GM23338 (cell line): Measurements from ENCODE around the gene TMEM51. TPM values are rescaled to one million over a fixed set of nuclear protein-coding genes. Genes with fewer than 3 reads are reported as not detected.

Experiments
- ATAC-seq: fragments of 200-7000 bp; cut with Tn5 transposase; 3 replicates; pipeline ENCODE4 v1.9.1; 2020
- DNase-seq: peaks from one replicate; pipeline ENCODE4 v3.0.0-alpha.2; 2015; ENCODE audit warnings: low spot score
- H2AFZ ChIP-seq: fragments of 200-600 bp; sonication (generic); 2 replicates; pipeline ENCODE4 v1.8.0; 2016; ENCODE audit warnings: antibody characterized with exemption, mild to moderate bottlenecking, moderate library complexity
- H3F3A ChIP-seq: fragments of 200-600 bp; sonication (generic); replicated peaks from 2 replicates; pipeline ENCODE4 v1.8.0; 2017; ENCODE audit warnings: antibody characterized with exemption, mixed run types, low read depth
- H3K27ac ChIP-seq: fragments of 200-600 bp; sonication (generic); 2 replicates; pipeline ENCODE4 v1.6.1; 2016; ENCODE audit warnings: low read depth
- H3K27me3 ChIP-seq: fragments of 200-600 bp; sonication (generic); 2 replicates; pipeline ENCODE4 v1.8.0; 2016; ENCODE audit warnings: mild to moderate bottlenecking, mixed run types, moderate library complexity; ENCODE audit not compliant: insufficient read depth
- H3K36me3 ChIP-seq: fragments of 200-600 bp; sonication (generic); 2 replicates; pipeline ENCODE4 v1.8.0; 2016; ENCODE audit warnings: mild to moderate bottlenecking; ENCODE audit not compliant: insufficient read depth
- H3K4me1 ChIP-seq: fragments of 200-600 bp; sonication (generic); 2 replicates; pipeline ENCODE4 v1.8.0; 2016; ENCODE audit warnings: mild to moderate bottlenecking, moderate library complexity; ENCODE audit not compliant: insufficient read depth
- H3K4me2 ChIP-seq: fragments of 200-600 bp; sonication (generic); 2 replicates; pipeline ENCODE4 v1.7.1; 2017; ENCODE audit warnings: mixed run types
- H3K4me3 ChIP-seq: fragments of 200-600 bp; sonication (generic); 2 replicates; pipeline ENCODE4 v1.6.1; 2016; ENCODE audit warnings: mixed run types
- H3K79me2 ChIP-seq: fragments of 200-600 bp; sonication (generic); replicated peaks from 2 replicates; pipeline ENCODE4 v1.8.0; 2017; ENCODE audit warnings: mild to moderate bottlenecking; ENCODE audit not compliant: insufficient read depth
- H3K9me2 ChIP-seq: fragments of 200-600 bp; sonication (generic); 2 replicates; pipeline ENCODE4 v1.8.0; 2017; ENCODE audit not compliant: insufficient read depth
- H4K20me1 ChIP-seq: fragments of 200-600 bp; sonication (generic); replicated peaks from 2 replicates; pipeline ENCODE4 v1.8.0; 2017; ENCODE audit warnings: mild to moderate bottlenecking; ENCODE audit not compliant: insufficient read depth
- H3K27ac Mint-ChIP-seq: 2 replicates; pipeline ENCODE4 v1.8.0; 2020; ENCODE audit warnings: inconsistent platforms, mild to moderate bottlenecking, moderate library complexity, mixed read lengths
- H3K27me3 Mint-ChIP-seq: 3 replicates; pipeline ENCODE4 v1.8.0; 2022; ENCODE audit warnings: low read depth, mild to moderate bottlenecking, moderate library complexity, mixed read lengths, inconsistent platforms; ENCODE audit not compliant: insufficient read depth, poor library complexity
- H3K36me3 Mint-ChIP-seq: 3 replicates; pipeline ENCODE4 v1.8.0; 2021; ENCODE audit warnings: low read depth, mild to moderate bottlenecking, inconsistent platforms, moderate library complexity, mixed read lengths
- H3K4me1 Mint-ChIP-seq: 3 replicates; pipeline ENCODE4 v1.8.0; 2020; ENCODE audit warnings: mild to moderate bottlenecking, inconsistent platforms, mixed read lengths
- H3K4me3 Mint-ChIP-seq: 3 replicates; pipeline ENCODE4 v1.8.0; 2021; ENCODE audit warnings: moderate library complexity, mild to moderate bottlenecking, inconsistent platforms, mixed read lengths
- H3K9me3 Mint-ChIP-seq: 3 replicates; pipeline ENCODE4 v1.8.0; 2020; ENCODE audit warnings: moderate library complexity, mild to moderate bottlenecking, inconsistent platforms, mixed read lengths
- CTCF ChIP-seq, 2 experiments: fragments of 200-600 bp in 1 of 2; sonication (generic) in 1 of 2; conservative IDR thresholded peaks; 2 replicates each; pipeline versions ENCODE4 v1.5.1 to v1.6.1; 2016 to 2017; ENCODE audit warnings: antibody characterized with exemption in 2 of 2, low read depth in 2 of 2, mild to moderate bottlenecking in 2 of 2, moderate library complexity in 1 of 2
- EZH2 ChIP-seq: fragments of 200-600 bp; sonication (generic); IDR thresholded peaks from one replicate; pipeline ENCODE4 v1.8.0; 2017; ENCODE audit warnings: antibody characterized with exemption, mild to moderate bottlenecking, low read depth; ENCODE audit not compliant: unreplicated experiment
- EZH2phosphoT487 ChIP-seq: fragments of 200-600 bp; sonication (generic); IDR thresholded peaks from one replicate; pipeline ENCODE4 v1.8.1; 2018; ENCODE audit warnings: antibody characterized with exemption; ENCODE audit not compliant: unreplicated experiment
- POLR2AphosphoS5 ChIP-seq: IDR thresholded peaks from 2 replicates; pipeline ENCODE4 v1.6.1; 2016; ENCODE audit warnings: antibody characterized with exemption, low read depth
- STAT1 ChIP-seq: IDR thresholded peaks from one replicate; pipeline ENCODE4 v1.6.1; 2016; ENCODE audit warnings: antibody characterized with exemption; ENCODE audit not compliant: unreplicated experiment
- ZNF114 ChIP-seq: fragments of 250-450 bp; sonication (Bioruptor Pico); IDR thresholded peaks from 2 replicates; pipeline ENCODE4 v1.5.0; 2020; ENCODE audit warnings: mild to moderate bottlenecking, moderate library complexity
- polyA plus RNA-seq: library from polyadenylated mRNA; unstranded; fragments of >200 nt; fragmentation: Nextera tagmentation; extraction: Ambion mirVana; gene quantifications from 2 replicates; pipeline ENCODE4 v1.2.1, GENCODE V29; 2016
- total RNA-seq: library from RNA; depleted of rRNA; stranded (reverse); fragments of >200 nt; shearing (Covaris generic); gene quantifications from 2 replicates; pipeline ENCODE4 v1.2.3, GENCODE V29; 2014
- TF ChIP-seq, protein P1 (sequence below): IDR thresholded peaks from 2 replicates; pipeline ENCODE4 v1.6.1; 2016; ENCODE audit warnings: antibody characterized with exemption
- TF ChIP-seq, protein P2 (sequence below): fragments of 250-450 bp; sonication (Bioruptor Pico); IDR thresholded peaks from 2 replicates; pipeline ENCODE4 v1.5.0; 2020; ENCODE audit warnings: mild to moderate bottlenecking, moderate library complexity

TMEM51 gene
- total and polyA plus RNA-seq, 2 experiments from 2014 or later: 4.0 to 5.2 TPM

- Histone ChIP-seq H3K27ac (no peak overlapping the region), H3K36me3 (no peaks in the 10 kb centered on the region), H3K4me3 (no peak overlapping the region), H3K4me1 (peaks cover 8% of the 10 kb centered on the region), H3F3A (no peaks in the 10 kb centered on the region), H3K27me3 (no peaks in the 10 kb centered on the region), H4K20me1 (no peaks in the 10 kb centered on the region), H3K79me2 (no peaks in the 10 kb centered on the region), H3K9me2 (no peaks in the 10 kb centered on the region), H3K4me2 (no peak overlapping the region), H2AFZ (no peak overlapping the region)
- Mint-ChIP-seq H3K4me1 (peaks cover 7% of the 10 kb centered on the region), H3K9me3 (peaks cover 24% of the 10 kb centered on the region), H3K4me3 (no peak overlapping the region), H3K27ac (no peak overlapping the region), H3K27me3 (peaks cover 11% of the 10 kb centered on the region), H3K36me3 (peaks cover 9% of the 10 kb centered on the region; the same call in 1 of the 3 replicates)
- no peak for TF ChIP-seq EZH2phosphoT487
- no peak for TF ChIP-seq CTCF (conservative IDR thresholded peaks at IDR 0.05; ENCODE audit: low read depth in 2 of 2)
- TF ChIP-seq, protein P1, sequence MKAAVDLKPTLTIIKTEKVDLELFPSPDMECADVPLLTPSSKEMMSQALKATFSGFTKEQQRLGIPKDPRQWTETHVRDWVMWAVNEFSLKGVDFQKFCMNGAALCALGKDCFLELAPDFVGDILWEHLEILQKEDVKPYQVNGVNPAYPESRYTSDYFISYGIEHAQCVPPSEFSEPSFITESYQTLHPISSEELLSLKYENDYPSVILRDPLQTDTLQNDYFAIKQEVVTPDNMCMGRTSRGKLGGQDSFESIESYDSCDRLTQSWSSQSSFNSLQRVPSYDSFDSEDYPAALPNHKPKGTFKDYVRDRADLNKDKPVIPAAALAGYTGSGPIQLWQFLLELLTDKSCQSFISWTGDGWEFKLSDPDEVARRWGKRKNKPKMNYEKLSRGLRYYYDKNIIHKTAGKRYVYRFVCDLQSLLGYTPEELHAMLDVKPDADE: no peak
- no peak for TF ChIP-seq ZNF114 (CRISPR knock-in tag)
- no peak for TF ChIP-seq EZH2
- TF ChIP-seq, protein P2, sequence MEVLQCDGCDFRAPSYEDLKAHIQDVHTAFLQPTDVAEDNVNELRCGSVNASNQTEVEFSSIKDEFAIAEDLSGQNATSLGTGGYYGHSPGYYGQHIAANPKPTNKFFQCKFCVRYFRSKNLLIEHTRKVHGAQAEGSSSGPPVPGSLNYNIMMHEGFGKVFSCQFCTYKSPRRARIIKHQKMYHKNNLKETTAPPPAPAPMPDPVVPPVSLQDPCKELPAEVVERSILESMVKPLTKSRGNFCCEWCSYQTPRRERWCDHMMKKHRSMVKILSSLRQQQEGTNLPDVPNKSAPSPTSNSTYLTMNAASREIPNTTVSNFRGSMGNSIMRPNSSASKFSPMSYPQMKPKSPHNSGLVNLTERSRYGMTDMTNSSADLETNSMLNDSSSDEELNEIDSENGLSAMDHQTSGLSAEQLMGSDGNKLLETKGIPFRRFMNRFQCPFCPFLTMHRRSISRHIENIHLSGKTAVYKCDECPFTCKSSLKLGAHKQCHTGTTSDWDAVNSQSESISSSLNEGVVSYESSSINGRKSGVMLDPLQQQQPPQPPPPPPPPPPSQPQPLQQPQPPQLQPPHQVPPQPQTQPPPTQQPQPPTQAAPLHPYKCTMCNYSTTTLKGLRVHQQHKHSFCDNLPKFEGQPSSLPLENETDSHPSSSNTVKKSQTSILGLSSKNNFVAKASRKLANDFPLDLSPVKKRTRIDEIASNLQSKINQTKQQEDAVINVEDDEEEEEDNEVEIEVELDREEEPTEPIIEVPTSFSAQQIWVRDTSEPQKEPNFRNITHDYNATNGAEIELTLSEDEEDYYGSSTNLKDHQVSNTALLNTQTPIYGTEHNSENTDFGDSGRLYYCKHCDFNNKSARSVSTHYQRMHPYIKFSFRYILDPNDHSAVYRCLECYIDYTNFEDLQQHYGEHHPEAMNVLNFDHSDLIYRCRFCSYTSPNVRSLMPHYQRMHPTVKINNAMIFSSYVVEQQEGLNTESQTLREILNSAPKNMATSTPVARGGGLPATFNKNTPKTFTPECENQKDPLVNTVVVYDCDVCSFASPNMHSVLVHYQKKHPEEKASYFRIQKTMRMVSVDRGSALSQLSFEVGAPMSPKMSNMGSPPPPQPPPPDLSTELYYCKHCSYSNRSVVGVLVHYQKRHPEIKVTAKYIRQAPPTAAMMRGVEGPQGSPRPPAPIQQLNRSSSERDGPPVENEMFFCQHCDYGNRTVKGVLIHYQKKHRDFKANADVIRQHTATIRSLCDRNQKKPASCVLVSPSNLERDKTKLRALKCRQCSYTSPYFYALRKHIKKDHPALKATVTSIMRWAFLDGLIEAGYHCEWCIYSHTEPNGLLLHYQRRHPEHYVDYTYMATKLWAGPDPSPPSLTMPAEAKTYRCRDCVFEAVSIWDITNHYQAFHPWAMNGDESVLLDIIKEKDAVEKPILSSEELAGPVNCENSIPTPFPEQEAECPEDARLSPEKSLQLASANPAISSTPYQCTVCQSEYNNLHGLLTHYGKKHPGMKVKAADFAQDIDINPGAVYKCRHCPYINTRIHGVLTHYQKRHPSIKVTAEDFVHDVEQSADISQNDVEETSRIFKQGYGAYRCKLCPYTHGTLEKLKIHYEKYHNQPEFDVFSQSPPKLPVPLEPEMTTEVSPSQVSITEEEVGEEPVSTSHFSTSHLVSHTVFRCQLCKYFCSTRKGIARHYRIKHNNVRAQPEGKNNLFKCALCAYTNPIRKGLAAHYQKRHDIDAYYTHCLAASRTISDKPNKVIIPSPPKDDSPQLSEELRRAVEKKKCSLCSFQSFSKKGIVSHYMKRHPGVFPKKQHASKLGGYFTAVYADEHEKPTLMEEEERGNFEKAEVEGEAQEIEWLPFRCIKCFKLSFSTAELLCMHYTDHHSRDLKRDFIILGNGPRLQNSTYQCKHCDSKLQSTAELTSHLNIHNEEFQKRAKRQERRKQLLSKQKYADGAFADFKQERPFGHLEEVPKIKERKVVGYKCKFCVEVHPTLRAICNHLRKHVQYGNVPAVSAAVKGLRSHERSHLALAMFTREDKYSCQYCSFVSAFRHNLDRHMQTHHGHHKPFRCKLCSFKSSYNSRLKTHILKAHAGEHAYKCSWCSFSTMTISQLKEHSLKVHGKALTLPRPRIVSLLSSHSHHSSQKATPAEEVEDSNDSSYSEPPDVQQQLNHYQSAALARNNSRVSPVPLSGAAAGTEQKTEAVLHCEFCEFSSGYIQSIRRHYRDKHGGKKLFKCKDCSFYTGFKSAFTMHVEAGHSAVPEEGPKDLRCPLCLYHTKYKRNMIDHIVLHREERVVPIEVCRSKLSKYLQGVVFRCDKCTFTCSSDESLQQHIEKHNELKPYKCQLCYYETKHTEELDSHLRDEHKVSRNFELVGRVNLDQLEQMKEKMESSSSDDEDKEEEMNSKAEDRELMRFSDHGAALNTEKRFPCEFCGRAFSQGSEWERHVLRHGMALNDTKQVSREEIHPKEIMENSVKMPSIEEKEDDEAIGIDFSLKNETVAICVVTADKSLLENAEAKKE (CRISPR knock-in tag): no peak
- no peak for TF ChIP-seq POLR2AphosphoS5
- TF ChIP-seq STAT1: no peak
- DNase-seq (no peak), ATAC-seq (no peak)
These were observed 20.6 kb upstream of the TMEM51 start for GRCh38 chr1:15132965-15133364.
